SK-N-SH (cell line): ENCODE measurements around the gene SKIDA1. TPM values are rescaled to one million over a fixed set of nuclear protein-coding genes. Genes with fewer than 3 reads are reported as not detected.
A peak's percentile ranks its signal among the peaks of the same experiment; 100 is the strongest.

Source experiments
- CTCF ChIA-PET: fragments of 300-600, 350-600 bp; formaldehyde crosslinking; extraction: SDS; loops from one replicate; lab custom pipeline; 2021; lab: Yijun Ruan, JAX
- POLR2A ChIA-PET: fragments of 350-600 bp; sonication (Branson Sonifier 250); formaldehyde crosslinking; extraction: SDS; loops from one replicate; lab custom pipeline; 2020; ENCODE audit warnings: antibody characterized with exemption, inconsistent platforms; lab: Yijun Ruan, JAX
- DNase-seq: peaks from one replicate; pipeline ENCODE4 v3.0.0; 2012
- H2AFZ ChIP-seq: fragments of 200-600 bp; sonication (generic); 2 replicates; pipeline ENCODE4 v1.8.1; 2016; ENCODE audit warnings: antibody characterized with exemption, mild to moderate bottlenecking, low read depth
- H3F3A ChIP-seq: fragments of 200-600 bp; sonication (generic); replicated peaks from 2 replicates; pipeline ENCODE3; 2016; ENCODE audit warnings: antibody characterized with exemption, mild to moderate bottlenecking; ENCODE audit not compliant: insufficient read depth
- H3K27ac ChIP-seq, 2 experiments: fragments of 200-500 bp in 1 of 2; fragments of 200-600 bp in 1 of 2; sonication (Bioruptor generic) in 1 of 2; sonication (generic), shearing (Covaris generic) in 1 of 2; 2 replicates each; pipeline versions ENCODE4 v1.5.1 to v1.6.1; 2014 to 2016; ENCODE audit warnings: low read depth in 2 of 2, inconsistent platforms in 1 of 2, low read length in 1 of 2, mild to moderate bottlenecking in 1 of 2, mixed read lengths in 1 of 2
- H3K27me3 ChIP-seq: fragments of 200-600 bp; sonication (generic), shearing (Covaris generic); 2 replicates; pipeline ENCODE4 v1.6.1; 2016; ENCODE audit warnings: mixed run types; ENCODE audit not compliant: insufficient read depth
- H3K36me3 ChIP-seq, 2 experiments: fragments of 200-500 bp in 1 of 2; fragments of 200-600 bp in 1 of 2; sonication (Bioruptor generic) in 1 of 2; sonication (generic) in 1 of 2; replicated peaks in 1 of 2; 2 replicates each; pipeline versions ENCODE3 to v1.5.1; 2014 to 2016; ENCODE audit warnings: low read length in 1 of 2, mild to moderate bottlenecking in 1 of 2; ENCODE audit not compliant: insufficient read depth in 2 of 2, control insufficient read depth in 1 of 2
- H3K4me1 ChIP-seq, 2 experiments: fragments of 200-500 bp in 1 of 2; fragments of 200-600 bp in 1 of 2; sonication (Bioruptor generic) in 1 of 2; sonication (generic), shearing (Covaris generic) in 1 of 2; 2 replicates each; pipeline versions ENCODE4 v1.5.1 to v1.6.1; 2014 to 2016; ENCODE audit warnings: low read depth in 1 of 2, low read length in 1 of 2, mixed run types in 1 of 2; ENCODE audit not compliant: insufficient read depth in 2 of 2, control insufficient read depth in 1 of 2
- H3K4me2 ChIP-seq: fragments of 200-600 bp; sonication (generic), shearing (Covaris generic); 2 replicates; pipeline ENCODE4 v1.6.1; 2017; ENCODE audit warnings: mixed run types
- H3K4me3 ChIP-seq, 2 experiments: fragments of 200-500 bp in 1 of 2; fragments of 200-600 bp in 1 of 2; sonication (Bioruptor generic) in 1 of 2; sonication (generic), shearing (Covaris generic) in 1 of 2; 2 replicates each; pipeline versions ENCODE4 v1.5.1 to v1.8.1; 2014 to 2016; ENCODE audit warnings: low read depth in 2 of 2, inconsistent platforms in 1 of 2, low read length in 1 of 2, mild to moderate bottlenecking in 1 of 2, mixed read lengths in 1 of 2, moderate library complexity in 1 of 2
- H3K79me2 ChIP-seq: fragments of 200-600 bp; sonication (generic); 2 replicates; pipeline ENCODE4 v1.8.1; 2017; ENCODE audit warnings: mild to moderate bottlenecking; ENCODE audit not compliant: insufficient read depth
- H3K9ac ChIP-seq: fragments of 200-600 bp; sonication (generic); 2 replicates; pipeline ENCODE4 v1.6.1; 2017; ENCODE audit warnings: mixed run types
- H3K9me2 ChIP-seq: fragments of 200-600 bp; sonication (generic); 2 replicates; pipeline ENCODE4 v1.6.1; 2017; ENCODE audit warnings: mixed run types
- H3K9me3 ChIP-seq: fragments of 200-600 bp; sonication (generic); 2 replicates; pipeline ENCODE4 v1.6.1; 2017; ENCODE audit warnings: mixed run types, mild to moderate bottlenecking, moderate library complexity
- H4K20me1 ChIP-seq: fragments of 200-600 bp; sonication (generic); 2 replicates; pipeline ENCODE4 v1.6.1; 2017; ENCODE audit warnings: mild to moderate bottlenecking, mixed run types; ENCODE audit not compliant: insufficient read depth
- CHD2 ChIP-seq: fragments of 150-350 bp; IDR thresholded peaks from 2 replicates; pipeline ENCODE4 v1.6.1; 2018; ENCODE audit warnings: low read length; ENCODE audit not compliant: partially characterized antibody
- CTCF ChIP-seq: fragments of 200-600 bp; sonication (generic); IDR thresholded peaks from 2 replicates; pipeline ENCODE4 v1.6.1; 2017; ENCODE audit warnings: antibody characterized with exemption, mild to moderate bottlenecking, moderate library complexity
- EZH2phosphoT487 ChIP-seq: fragments of 200-600 bp; sonication (generic); IDR thresholded peaks from 2 replicates; pipeline ENCODE4 v1.6.1; 2017; ENCODE audit warnings: low read depth, mixed run types, mild to moderate bottlenecking, antibody characterized with exemption, moderate library complexity, borderline replicate concordance
- FOXM1 ChIP-seq: IDR thresholded peaks from 2 replicates; pipeline ENCODE4 v1.4.0; 2012; ENCODE audit warnings: low read depth, mild to moderate bottlenecking
- GABPA ChIP-seq: IDR thresholded peaks from 2 replicates; pipeline ENCODE4 v1.4.0; 2012; ENCODE audit warnings: low read depth, mild to moderate bottlenecking
- GATA2 ChIP-seq: sonication (generic); formaldehyde crosslinking; IDR thresholded peaks from 2 replicates; pipeline ENCODE4 v1.5.0; 2020; ENCODE audit warnings: mild to moderate bottlenecking, missing genetic modification reagents
- IRF3 ChIP-seq: fragments of 150-350 bp; IDR thresholded peaks from 2 replicates; pipeline ENCODE4 v1.6.1; 2016; ENCODE audit warnings: mild to moderate bottlenecking, low read depth, low read length
- JUND ChIP-seq: IDR thresholded peaks from 2 replicates; pipeline ENCODE4 v1.4.0; 2012
- MEF2A ChIP-seq: IDR thresholded peaks from 2 replicates; pipeline ENCODE4 v1.4.0; 2012; ENCODE audit warnings: low read depth, borderline replicate concordance
- MXI1 ChIP-seq: IDR thresholded peaks from 2 replicates; pipeline ENCODE4 v1.6.1; 2012; ENCODE audit warnings: mild to moderate bottlenecking, low read depth, low read length, improper control_type of control experiment
- NFIC ChIP-seq: IDR thresholded peaks from 2 replicates; pipeline ENCODE4 v1.4.0; 2012; ENCODE audit warnings: borderline replicate concordance
- RAD21 ChIP-seq: IDR thresholded peaks from 2 replicates; pipeline ENCODE4 v1.6.1; 2012; ENCODE audit warnings: mild to moderate bottlenecking, low read length
- RXRA ChIP-seq: IDR thresholded peaks from 2 replicates; pipeline ENCODE4 v1.4.0; 2012; ENCODE audit warnings: low read depth, mild to moderate bottlenecking, borderline replicate concordance
- SIN3A ChIP-seq: IDR thresholded peaks from 2 replicates; pipeline ENCODE4 v1.6.1; 2012; ENCODE audit warnings: low read depth, mild to moderate bottlenecking, low read length, moderate library complexity, borderline replicate concordance
- TAF1 ChIP-seq: IDR thresholded peaks from 2 replicates; pipeline ENCODE4 v1.6.1; 2012; ENCODE audit warnings: low read depth, mild to moderate bottlenecking, low read length, moderate library complexity, borderline replicate concordance
- TEAD4 ChIP-seq: IDR thresholded peaks from 2 replicates; pipeline ENCODE4 v1.4.0; 2012; ENCODE audit warnings: mild to moderate bottlenecking, borderline replicate concordance; ENCODE audit not compliant: insufficient read depth
- USF1 ChIP-seq: IDR thresholded peaks from 2 replicates; pipeline ENCODE4 v1.4.0; 2012; ENCODE audit warnings: low read depth, borderline replicate concordance
- YY1 ChIP-seq: IDR thresholded peaks from 2 replicates; pipeline ENCODE4 v1.4.0; 2012; ENCODE audit warnings: low read depth, mild to moderate bottlenecking
- ZBTB33 ChIP-seq: IDR thresholded peaks from 2 replicates; pipeline ENCODE4 v1.4.0; 2012; ENCODE audit warnings: low read depth, borderline replicate concordance
- WGBS: methylation state at CpG from one replicate; pipeline ENCODE4 v1.1.6; 2017; ENCODE audit warnings: low lambda C conversion rate; 5-methylcytosine and 5-hydroxymethylcytosine counted together
- polyA plus RNA-seq, 3 experiments: library from polyadenylated mRNA; depleted of rRNA; stranded (reverse); fragments of >200 nt; gene quantifications; 2 replicates each; pipeline ENCODE4 v1.2.3, GENCODE V29; 2012

SKIDA1 gene
- polyA plus RNA-seq, 1 of the 3 experiments (the other 2 are of a cell fraction) = 0.38 TPM

GRCh38 chr10:21511946-21512572 is 13.4 kb downstream of the SKIDA1 start:
- H3K4me2 ChIP-seq = no peak overlapping the region
- POLR2A ChIA-PET = no interaction called here
- H3K36me3 ChIP-seq = no peaks in the 10 kb centered on the region
- no peaks in the 10 kb centered on the region for H3K9me2 ChIP-seq
- H3F3A ChIP-seq = peaks cover 3% of the 10 kb centered on the region
- H3K4me1 ChIP-seq = peaks cover 9 to 12% of the 10 kb centered on the region in 2 experiments; a peak in 3 of 4 replicates
- H3K79me2 ChIP-seq = peaks cover 13% of the 10 kb centered on the region
- CTCF ChIA-PET = interaction anchor here (0.7 to 1.9 kb wide), 4 partner anchors 14 to 16 kb away, joined by 3 to 7 read pairs (median 4); no protein-coding TSS in a partner anchor
- TF ChIP-seq GATA2 = 0 out of 2 replicates have a peak, but pooled peaks have one; percentile 18
- no peak for TF ChIP-seq TEAD4
- no peaks in the 10 kb centered on the region for H4K20me1 ChIP-seq
- 95% methylated on average over 3 of the region's 3 CpGs for WGBS
- H3K4me3 ChIP-seq = no peak overlapping the region
- no peaks in the 10 kb centered on the region for H3K9me3 ChIP-seq
- H3K9ac ChIP-seq = no peak overlapping the region
- H3K27me3 ChIP-seq = no peaks in the 10 kb centered on the region
- no peak overlapping the region for H3K27ac ChIP-seq
- DNase-seq = no peak
- H2AFZ ChIP-seq = no peak overlapping the region

GRCh38 chr10:21511095-21511570 is 14.3 kb downstream of the SKIDA1 start:
- Histone ChIP-seq H3K9me2 (no peaks in the 10 kb centered on the region), H3K4me1 (peaks cover 9 to 12% of the 10 kb centered on the region in 2 experiments; a peak in 3 of 4 replicates), H4K20me1 (no peaks in the 10 kb centered on the region), H3K27me3 (no peaks in the 10 kb centered on the region), H3K9ac (no peak overlapping the region), H3K27ac (no peak overlapping the region), H3K4me2 (no peak overlapping the region), H3K36me3 (no peaks in the 10 kb centered on the region), H3K4me3 (no peak overlapping the region), H3K79me2 (peaks cover 13% of the 10 kb centered on the region), H3F3A (peaks cover 3% of the 10 kb centered on the region), H2AFZ (no peak overlapping the region), H3K9me3 (no peaks in the 10 kb centered on the region)
- DNase-seq = no peak
- POLR2A ChIA-PET = interaction anchor here (0.6 to 1.0 kb wide), 2 partner anchors 162 to 558 kb away, joined by 3 read pairs; no protein-coding TSS in a partner anchor
- CTCF ChIA-PET = interaction anchor here (0.5 to 1.8 kb wide), 4 partner anchors 13 to 220 kb away, joined by 3 to 9 read pairs (median 4); no protein-coding TSS in a partner anchor
- 92% methylated on average over 2 of the region's 2 CpGs for WGBS
- TF ChIP-seq RXRA (no peak), CTCF (no peak), FOXM1 (no peak), JUND (no peak), EZH2phosphoT487 (no peak), SIN3A (no peak), NFIC (no peak), MEF2A (no peak), CHD2 (no peak), MXI1 (no peak), RAD21 (no peak), YY1 (no peak), USF1 (no peak), IRF3 (no peak), ZBTB33 (no peak), TAF1 (no peak), GABPA (no peak)
